Activated CD8-positive, alpha-beta T cell treated with anti-CD3 and anti-CD28 coated beads for 36 hours (primary cell): ENCODE data around the gene MOV10L1. TPM values are rescaled to one million over a fixed set of nuclear protein-coding genes. Genes with fewer than 3 reads are reported as not detected.

ENCODE experiments used
- ATAC-seq: fragments of 200-7000 bp; cut with Tn5 transposase; one replicate; pipeline ENCODE4 v1.10.0; 2021; ENCODE audit warnings: mild to moderate bottlenecking, moderate library complexity
- CTCF ChIA-PET: fragments of 350-600 bp; sonication (Branson Sonifier 250); formaldehyde crosslinking; loops from one replicate; lab custom pipeline; 2021; ENCODE audit warnings: antibody characterized with exemption; lab: Charles Lee
- POLR2A ChIA-PET: fragments of 350-600 bp; sonication (Branson Sonifier 250); formaldehyde crosslinking; loops from one replicate; lab custom pipeline; 2021; ENCODE audit warnings: antibody characterized with exemption; lab: Charles Lee
- DNase-seq: peaks from one replicate; pipeline ENCODE4 v3.0.0-alpha.2; 2020
- H3K27ac Mint-ChIP-seq: one replicate; pipeline ENCODE4 v1.8.0; 2021; ENCODE audit warnings: mild to moderate bottlenecking, mixed read lengths
- H3K27me3 Mint-ChIP-seq: one replicate; pipeline ENCODE4 v1.8.0; 2021; ENCODE audit warnings: mixed read lengths
- H3K36me3 Mint-ChIP-seq: one replicate; pipeline ENCODE4 v1.8.0; 2021; ENCODE audit warnings: low read depth, mixed read lengths
- H3K4me1 Mint-ChIP-seq: one replicate; pipeline ENCODE4 v1.8.0; 2021; ENCODE audit warnings: low read depth, mixed read lengths
- H3K4me3 Mint-ChIP-seq: one replicate; pipeline ENCODE4 v1.8.0; 2021; ENCODE audit warnings: mild to moderate bottlenecking, moderate library complexity, mixed read lengths
- H3K9me3 Mint-ChIP-seq: one replicate; pipeline ENCODE4 v1.8.0; 2021; ENCODE audit warnings: mixed read lengths
- CTCF ChIP-seq: fragments of 200-600 bp; IDR thresholded peaks from one replicate; pipeline ENCODE4 v1.8.0; 2022; ENCODE audit warnings: antibody characterized with exemption, mild to moderate bottlenecking
- intact Hi-C: fragments of 100-400 bp; cut with micrococcal nuclease; formaldehyde crosslinking; loops from one replicate; pipeline ENCODE4 v1.10.0; 2022
- total RNA-seq, 2 experiments: library from RNA; stranded (reverse); gene quantifications; one replicate each; pipeline ENCODE4 v1.2.3, GENCODE V29; 2021

Gene MOV10L1
- total RNA-seq, 2 experiments from 2014 or later = 0.34 TPM; not detected in 1

DNA sequence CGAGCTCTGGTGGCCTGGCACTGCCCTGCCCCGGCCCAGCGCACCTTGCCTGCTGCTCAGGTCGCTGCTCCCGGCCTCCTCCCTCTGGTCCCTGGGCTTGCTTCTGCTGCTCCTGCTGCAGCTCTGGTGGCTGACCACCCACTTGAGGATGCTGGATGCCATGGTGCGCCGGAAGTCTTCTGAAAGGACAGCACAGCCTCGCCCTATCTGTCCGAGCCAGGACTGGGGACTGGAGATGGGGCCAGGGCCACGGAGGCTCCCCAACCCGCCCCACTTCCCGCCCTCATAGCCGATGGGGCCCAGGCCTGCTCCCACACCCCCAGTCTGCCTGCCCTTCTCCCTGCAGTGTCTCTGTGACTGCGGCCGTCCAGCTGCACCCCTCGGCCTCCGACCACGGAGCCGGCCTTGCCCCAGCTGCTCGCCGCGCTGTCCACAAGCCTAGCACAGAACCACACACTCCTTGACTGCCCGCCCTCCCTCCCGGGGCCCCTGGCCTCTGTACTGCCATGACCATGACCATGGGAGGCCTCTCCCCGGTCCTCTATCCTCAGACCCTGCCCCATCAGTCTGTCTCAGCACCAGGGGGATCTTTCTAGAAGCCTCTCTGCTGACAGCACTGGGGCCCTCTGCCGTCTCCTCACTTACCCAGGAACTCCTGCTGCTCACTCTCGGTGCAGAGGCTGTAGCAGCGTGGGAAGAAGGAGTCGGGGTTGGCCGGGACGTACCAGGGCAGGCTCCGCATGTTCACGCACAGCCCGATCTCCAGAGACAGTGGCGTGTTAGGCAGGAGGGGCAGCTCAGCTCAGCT, 44.4 kb upstream of the MOV10L1 start:
- Mint-ChIP-seq H3K4me3 (no peak overlapping the region), H3K27me3 (peaks cover 19% of the 10 kb centered on the region), H3K9me3 (no peaks in the 10 kb centered on the region), H3K36me3 (no peaks in the 10 kb centered on the region), H3K4me1 (peaks cover 9% of the 10 kb centered on the region), H3K27ac (no peak overlapping the region)
- no peak for TF ChIP-seq CTCF
- CTCF ChIA-PET = no interaction called here
- no peak for DNase-seq
- intact Hi-C loops = no loop called here
- no peak for ATAC-seq
- POLR2A ChIA-PET = interaction anchor here (0.9 kb wide), 1 partner anchor 11 kb away, joined by 3 read pairs; no protein-coding TSS in a partner anchor

DNA sequence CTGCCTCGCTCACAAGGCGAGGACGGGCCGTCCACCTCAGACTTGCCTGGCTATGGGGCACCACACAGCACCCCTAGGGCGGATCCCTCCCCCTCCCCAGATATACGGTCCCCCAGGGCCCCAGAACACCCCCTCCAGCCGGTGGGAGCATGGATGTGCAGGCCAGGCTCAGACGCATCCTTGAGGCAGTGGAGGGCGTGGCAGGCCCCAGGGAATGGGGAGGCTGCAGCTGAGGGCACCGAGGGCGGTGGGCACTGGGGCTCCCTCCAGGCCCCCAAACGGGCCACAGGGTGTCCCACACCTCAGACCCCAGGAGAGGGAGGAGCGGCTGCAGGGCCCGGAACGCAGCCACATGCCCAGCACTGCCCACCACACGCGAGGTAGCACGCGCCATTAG, 43.8 kb upstream of the MOV10L1 start:
- no peak for ATAC-seq
- ChIA-PET CTCF (no interaction called here), POLR2A (no interaction called here)
- Mint-ChIP-seq H3K36me3 (no peaks in the 10 kb centered on the region), H3K4me3 (no peak overlapping the region), H3K9me3 (no peaks in the 10 kb centered on the region), H3K27ac (no peak overlapping the region), H3K4me1 (peaks cover 9% of the 10 kb centered on the region), H3K27me3 (peaks cover 19% of the 10 kb centered on the region)
- intact Hi-C loops = no loop called here
- TF ChIP-seq CTCF = no peak
- DNase-seq = no peak

GRCh38 chr22:50046481-50047245, 43.1 kb upstream of the MOV10L1 start:
- no peak for ATAC-seq
- no peak overlapping the region for H3K27ac Mint-ChIP-seq
- POLR2A ChIA-PET = no interaction called here
- H3K4me3 Mint-ChIP-seq = no peak overlapping the region
- H3K36me3 Mint-ChIP-seq = no peaks in the 10 kb centered on the region
- intact Hi-C loops = no loop called here
- no peak for TF ChIP-seq CTCF
- no peak for DNase-seq
- peaks cover 9% of the 10 kb centered on the region for H3K4me1 Mint-ChIP-seq
- H3K9me3 Mint-ChIP-seq = no peaks in the 10 kb centered on the region
- H3K27me3 Mint-ChIP-seq = peaks cover 19% of the 10 kb centered on the region
- CTCF ChIA-PET = no interaction called here

GRCh38 chr22:50047346-50047745, 42.5 kb upstream of the MOV10L1 start:
- no peak overlapping the region for H3K27ac Mint-ChIP-seq
- CTCF ChIA-PET = no interaction called here
- H3K36me3 Mint-ChIP-seq = no peaks in the 10 kb centered on the region
- peaks cover 9% of the 10 kb centered on the region for H3K4me1 Mint-ChIP-seq
- ATAC-seq (no peak), DNase-seq (no peak)
- intact Hi-C loops = no loop called here
- H3K27me3 Mint-ChIP-seq = peaks cover 20% of the 10 kb centered on the region
- TF ChIP-seq CTCF = no peak
- no peaks in the 10 kb centered on the region for H3K9me3 Mint-ChIP-seq
- POLR2A ChIA-PET = no interaction called here
- H3K4me3 Mint-ChIP-seq = no peak overlapping the region
